ENCODE results near the gene LMTK2. TPM values are rescaled to one million over a fixed set of nuclear protein-coding genes. Genes with fewer than 3 reads are reported as not detected.

LMTK2 gene
- total and polyA plus RNA-seq, 2 donors (not counting 1 experiment from before 2014, with no cell fraction given) = 4.9 to 13.1 TPM

GRCh38 chr7:98137826-98138151 lies 31.1 kb downstream of the LMTK2 start:
- peaks cover 25% of the 10 kb centered on the region for H3K79me2 ChIP-seq (ENCODE audit: control insufficient read depth, insufficient read depth, low read length)
- 9% methylated on average over 2 of the region's 4 CpGs for WGBS (ENCODE audit: insufficient coverage)
- ChIA-PET POLR2A (no interaction called here), CTCF (interaction anchor here (1.2 to 1.6 kb wide), 2 partner anchors 31 to 116 kb away, joined by 4 to 7 read pairs; no protein-coding TSS in a partner anchor)
- Mint-ChIP-seq H3K4me1 (peaks cover 55% of the 10 kb centered on the region), H3K4me3 (peak overlapping the region; percentile 11), H3K9me3 (ENCODE audit: insufficient read depth) (no peaks in the 10 kb centered on the region), H3K27me3 (peaks cover 41% of the 10 kb centered on the region), H3K27ac (peak overlapping the region; percentile 17)
- H3K27me3 ChIP-seq (replicated peaks in 1 of 4; ENCODE audit: control extremely low read depth in 1 of 4, control insufficient read depth in 3 of 4, insufficient read depth in 4 of 4, low read length in 3 of 4) = peaks cover 0 to 55% (median 40%) of the 10 kb centered on the region in 4 experiments
- H4K20me1 ChIP-seq (ENCODE audit: control insufficient read depth, insufficient read depth, low read length, poor library complexity, severe bottlenecking) = peaks cover 99% of the 10 kb centered on the region
- no peak overlapping the region for H3K27ac ChIP-seq (ENCODE audit: low read length in 2 of 2)
- H2AFZ ChIP-seq (ENCODE audit: insufficient read depth, low read depth, low read length, poor library complexity, severe bottlenecking) = no peak overlapping the region
- H3K9ac ChIP-seq (ENCODE audit: low read length) = no peak overlapping the region
- H3K4me1 ChIP-seq (ENCODE audit: control insufficient read depth in 2 of 2, insufficient read depth in 2 of 2, low read length in 2 of 2) = peaks cover 57 to 66% of the 10 kb centered on the region in 2 donors
- peaks cover 1% of the 10 kb centered on the region in 2 experiments for H3K36me3 ChIP-seq (replicated peaks in 1 of 2; ENCODE audit: control extremely low read depth in 1 of 2, control insufficient read depth in 1 of 2, extremely low read depth in 1 of 2, insufficient read depth in 2 of 2, low read length in 1 of 2)
- peak; percentile 86 for DNase-seq
- peak overlapping the region; percentile 38 for H3K4me2 ChIP-seq (replicated peaks; ENCODE audit: low read depth, low read length, poor library complexity, severe bottlenecking)
- no peaks in the 10 kb centered on the region for H3K9me3 ChIP-seq (ENCODE audit: control extremely low read depth in 1 of 3, control insufficient read depth in 2 of 3, insufficient read depth in 1 of 3, low read length in 2 of 3)
- TF ChIP-seq CTCF (IDR thresholded peaks at IDR 0.05) = no peak
- TF ChIP-seq EZH2 (IDR thresholded peaks at IDR 0.05; ENCODE audit: borderline replicate concordance, insufficient read depth, low read depth, low read length, poor library complexity, severe bottlenecking) = no peak
- H3K4me3 ChIP-seq (ENCODE audit: control extremely low read depth in 1 of 5, extremely low read depth in 1 of 5, insufficient read depth in 1 of 5, low read depth in 2 of 5, low read length in 4 of 5) = no peak overlapping the region
- ATAC-seq (ENCODE audit: low read depth) = peak; percentile 68
- intact Hi-C loops (cut with micrococcal nuclease) = loop anchor here (2.0 kb wide), 2 partner anchors 29 to 31 kb away; partner anchors contain the start of gene LMTK2

DNA sequence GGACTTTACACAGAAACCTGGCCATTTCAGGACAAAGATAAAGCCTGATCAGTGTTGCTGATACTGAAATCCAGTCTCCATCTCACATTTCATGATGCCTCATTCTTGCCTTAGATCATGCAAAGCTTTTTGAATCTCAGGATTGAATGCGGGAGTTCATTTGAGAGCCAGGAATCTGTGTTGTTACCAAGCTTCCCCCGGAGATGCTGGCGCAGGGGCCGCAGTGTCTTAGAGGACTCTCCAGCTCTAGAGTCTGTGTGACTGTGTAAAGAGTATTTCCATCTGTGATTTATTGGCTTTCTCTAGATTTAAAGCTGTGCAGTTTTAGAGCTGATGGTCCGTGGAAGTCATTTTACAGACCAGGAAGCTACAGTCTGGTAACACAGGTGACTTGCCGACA lies 32.0 kb downstream of the LMTK2 start:
- H3K9me3 Mint-ChIP-seq (ENCODE audit: insufficient read depth) = no peaks in the 10 kb centered on the region
- 100% methylated on average over 6 of the region's 6 CpGs for WGBS (ENCODE audit: insufficient coverage)
- peaks cover 1 to 4% of the 10 kb centered on the region in 2 experiments for H3K36me3 ChIP-seq (replicated peaks in 1 of 2; ENCODE audit: control extremely low read depth in 1 of 2, control insufficient read depth in 1 of 2, extremely low read depth in 1 of 2, insufficient read depth in 2 of 2, low read length in 1 of 2)
- peaks cover 48 to 58% of the 10 kb centered on the region in 2 donors for H3K4me1 ChIP-seq (ENCODE audit: control insufficient read depth in 2 of 2, insufficient read depth in 2 of 2, low read length in 2 of 2)
- ChIA-PET POLR2A (no interaction called here), CTCF (interaction anchor here (1.2 kb wide), 1 partner anchor 28 kb away, joined by 3 read pairs; no protein-coding TSS in a partner anchor)
- no peak overlapping the region for H3K9ac ChIP-seq (ENCODE audit: low read length)
- no peak overlapping the region for H3K4me3 Mint-ChIP-seq
- no peak overlapping the region for H3K27ac Mint-ChIP-seq
- DNase-seq = no peak
- no peak overlapping the region for H3K4me2 ChIP-seq (replicated peaks; ENCODE audit: low read depth, low read length, poor library complexity, severe bottlenecking)
- H3K79me2 ChIP-seq (ENCODE audit: control insufficient read depth, insufficient read depth, low read length) = peaks cover 25% of the 10 kb centered on the region
- TF ChIP-seq CTCF (IDR thresholded peaks at IDR 0.05) (no peak), EZH2 (IDR thresholded peaks at IDR 0.05; ENCODE audit: borderline replicate concordance, insufficient read depth, low read depth, low read length, poor library complexity, severe bottlenecking) (no peak)
- no peak overlapping the region for H3K27ac ChIP-seq (ENCODE audit: low read length in 2 of 2)
- peaks cover 43% of the 10 kb centered on the region for H3K27me3 Mint-ChIP-seq
- no peak overlapping the region for H3K4me3 ChIP-seq (ENCODE audit: control extremely low read depth in 1 of 5, extremely low read depth in 1 of 5, insufficient read depth in 1 of 5, low read depth in 2 of 5, low read length in 4 of 5)
- H3K4me1 Mint-ChIP-seq = peaks cover 46% of the 10 kb centered on the region
- H3K9me3 ChIP-seq (ENCODE audit: control extremely low read depth in 1 of 3, control insufficient read depth in 2 of 3, insufficient read depth in 1 of 3, low read length in 2 of 3) = no peaks in the 10 kb centered on the region
- H3K27me3 ChIP-seq (replicated peaks in 1 of 4; ENCODE audit: control extremely low read depth in 1 of 4, control insufficient read depth in 3 of 4, insufficient read depth in 4 of 4, low read length in 3 of 4) = peaks cover 0 to 57% (median 41%) of the 10 kb centered on the region in 4 experiments
- ATAC-seq (ENCODE audit: low read depth) = no peak
- intact Hi-C loops (cut with micrococcal nuclease) = loop anchor here (2.0 kb wide), 1 partner anchor 28 kb away; no protein-coding TSS in a partner anchor
- no peak overlapping the region for H2AFZ ChIP-seq (ENCODE audit: insufficient read depth, low read depth, low read length, poor library complexity, severe bottlenecking)
- H4K20me1 ChIP-seq (ENCODE audit: control insufficient read depth, insufficient read depth, low read length, poor library complexity, severe bottlenecking) = peaks cover 94% of the 10 kb centered on the region

Data from B cell (primary cell).